HepG2 (cell line): ENCODE measurements around the gene KIRREL3. TPM values are rescaled to one million over a fixed set of nuclear protein-coding genes. Genes with fewer than 3 reads are reported as not detected.

Experiments
- AKAP8 ChIP-seq: sonication (generic); formaldehyde crosslinking; IDR thresholded peaks from 2 replicates; pipeline ENCODE4 v1.5.1; 2020; ENCODE audit warnings: mild to moderate bottlenecking, missing genetic modification reagents
- ATAD3A ChIP-seq: sonication (generic); formaldehyde crosslinking; IDR thresholded peaks from 2 replicates; pipeline ENCODE4 v1.4.0; 2020; ENCODE audit warnings: missing genetic modification reagents
- HOXA7 ChIP-seq: sonication (generic); formaldehyde crosslinking; IDR thresholded peaks from 2 replicates; pipeline ENCODE4 v1.8.1; 2022; ENCODE audit warnings: mild to moderate bottlenecking, missing genetic modification reagents, moderate library complexity
- SMAD3 ChIP-seq: sonication (generic); formaldehyde crosslinking; IDR thresholded peaks from 2 replicates; pipeline ENCODE4 v1.4.0; 2020; ENCODE audit warnings: missing genetic modification reagents
- TEAD2 ChIP-seq: sonication (generic); formaldehyde crosslinking; IDR thresholded peaks from 2 replicates; pipeline ENCODE4 v1.9.0; 2021; ENCODE audit warnings: missing genetic modification reagents
- ZNF207 ChIP-seq: fragments of 450-650 bp; IDR thresholded peaks from 2 replicates; pipeline ENCODE4 v1.6.1; 2016; ENCODE audit warnings: antibody characterized with exemption, borderline replicate concordance
- ZNF235 ChIP-seq: sonication (generic); formaldehyde crosslinking; IDR thresholded peaks from 2 replicates; pipeline ENCODE4 v1.8.1; 2023; ENCODE audit warnings: mild to moderate bottlenecking, missing genetic modification reagents, borderline replicate concordance
- ZNF609 ChIP-seq: sonication (generic); formaldehyde crosslinking; IDR thresholded peaks from 2 replicates; pipeline ENCODE4 v1.4.0; 2020; ENCODE audit warnings: mild to moderate bottlenecking, missing genetic modification reagents, borderline replicate concordance
- ZNF780A ChIP-seq: sonication (generic); formaldehyde crosslinking; IDR thresholded peaks from 2 replicates; pipeline ENCODE4 v1.8.0; 2022; ENCODE audit warnings: mild to moderate bottlenecking, missing genetic modification reagents, moderate library complexity
- polyA plus RNA-seq, 8 experiments: library from polyadenylated mRNA; depleted of rRNA in 3 of 8; stranded (reverse) in 7 of 8; unstranded in 1 of 8; fragments of >200 nt; fragmentation: Illumina TruSeq in 4 of 8; extraction: Trizol in 4 of 8; gene quantifications; 2 replicates each; pipeline versions ENCODE4 v1.2.1 to v1.2.3, GENCODE V29; 2011 to 2016; ENCODE audit warnings: low read depth in 4 of 8, missing spikeins in 1 of 8, mixed read lengths in 1 of 8; ENCODE audit not compliant: insufficient read depth in 1 of 8
- total RNA-seq, 5 experiments: library from RNA; depleted of rRNA; stranded (reverse); fragments of >200 nt; fragmentation: Illumina TruSeq; extraction: Trizol; gene quantifications; 2 replicates each; pipeline ENCODE4 v1.2.3, GENCODE V29; 2016; ENCODE audit warnings: low read depth in 1 of 5
- TF ChIP-seq, protein P1 (sequence below): sonication (generic); formaldehyde crosslinking; IDR thresholded peaks from 2 replicates; pipeline ENCODE4 v1.5.1; 2020; ENCODE audit warnings: mild to moderate bottlenecking, missing genetic modification reagents, borderline replicate concordance

The KIRREL3 gene
- total and polyA plus RNA-seq, 2 of the 13 experiments (the other 11 are each of a cell fraction or from before 2014, with no cell fraction given), result not detected

DNA sequence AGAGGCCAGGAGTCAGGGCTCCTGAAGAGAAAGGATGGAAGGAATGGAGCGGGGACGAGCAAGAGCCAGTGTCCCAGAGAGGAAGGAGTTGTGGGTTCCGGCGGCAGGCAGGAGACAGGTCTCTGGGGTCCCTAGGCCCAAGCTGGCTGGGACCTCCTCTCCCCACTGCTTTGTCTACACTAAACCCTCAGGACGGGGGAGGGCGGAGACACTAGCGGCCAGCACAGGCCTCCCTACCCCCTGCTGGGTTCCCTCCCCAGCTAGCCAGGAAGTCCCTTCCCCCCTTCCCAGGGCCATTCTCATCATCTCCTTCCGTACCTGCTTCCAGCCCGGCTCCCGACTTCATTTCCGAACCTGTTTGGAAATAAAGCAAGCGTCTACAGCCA lies 565.6 kb downstream of the KIRREL3 start (continued):
- TF ChIP-seq, protein P1, sequence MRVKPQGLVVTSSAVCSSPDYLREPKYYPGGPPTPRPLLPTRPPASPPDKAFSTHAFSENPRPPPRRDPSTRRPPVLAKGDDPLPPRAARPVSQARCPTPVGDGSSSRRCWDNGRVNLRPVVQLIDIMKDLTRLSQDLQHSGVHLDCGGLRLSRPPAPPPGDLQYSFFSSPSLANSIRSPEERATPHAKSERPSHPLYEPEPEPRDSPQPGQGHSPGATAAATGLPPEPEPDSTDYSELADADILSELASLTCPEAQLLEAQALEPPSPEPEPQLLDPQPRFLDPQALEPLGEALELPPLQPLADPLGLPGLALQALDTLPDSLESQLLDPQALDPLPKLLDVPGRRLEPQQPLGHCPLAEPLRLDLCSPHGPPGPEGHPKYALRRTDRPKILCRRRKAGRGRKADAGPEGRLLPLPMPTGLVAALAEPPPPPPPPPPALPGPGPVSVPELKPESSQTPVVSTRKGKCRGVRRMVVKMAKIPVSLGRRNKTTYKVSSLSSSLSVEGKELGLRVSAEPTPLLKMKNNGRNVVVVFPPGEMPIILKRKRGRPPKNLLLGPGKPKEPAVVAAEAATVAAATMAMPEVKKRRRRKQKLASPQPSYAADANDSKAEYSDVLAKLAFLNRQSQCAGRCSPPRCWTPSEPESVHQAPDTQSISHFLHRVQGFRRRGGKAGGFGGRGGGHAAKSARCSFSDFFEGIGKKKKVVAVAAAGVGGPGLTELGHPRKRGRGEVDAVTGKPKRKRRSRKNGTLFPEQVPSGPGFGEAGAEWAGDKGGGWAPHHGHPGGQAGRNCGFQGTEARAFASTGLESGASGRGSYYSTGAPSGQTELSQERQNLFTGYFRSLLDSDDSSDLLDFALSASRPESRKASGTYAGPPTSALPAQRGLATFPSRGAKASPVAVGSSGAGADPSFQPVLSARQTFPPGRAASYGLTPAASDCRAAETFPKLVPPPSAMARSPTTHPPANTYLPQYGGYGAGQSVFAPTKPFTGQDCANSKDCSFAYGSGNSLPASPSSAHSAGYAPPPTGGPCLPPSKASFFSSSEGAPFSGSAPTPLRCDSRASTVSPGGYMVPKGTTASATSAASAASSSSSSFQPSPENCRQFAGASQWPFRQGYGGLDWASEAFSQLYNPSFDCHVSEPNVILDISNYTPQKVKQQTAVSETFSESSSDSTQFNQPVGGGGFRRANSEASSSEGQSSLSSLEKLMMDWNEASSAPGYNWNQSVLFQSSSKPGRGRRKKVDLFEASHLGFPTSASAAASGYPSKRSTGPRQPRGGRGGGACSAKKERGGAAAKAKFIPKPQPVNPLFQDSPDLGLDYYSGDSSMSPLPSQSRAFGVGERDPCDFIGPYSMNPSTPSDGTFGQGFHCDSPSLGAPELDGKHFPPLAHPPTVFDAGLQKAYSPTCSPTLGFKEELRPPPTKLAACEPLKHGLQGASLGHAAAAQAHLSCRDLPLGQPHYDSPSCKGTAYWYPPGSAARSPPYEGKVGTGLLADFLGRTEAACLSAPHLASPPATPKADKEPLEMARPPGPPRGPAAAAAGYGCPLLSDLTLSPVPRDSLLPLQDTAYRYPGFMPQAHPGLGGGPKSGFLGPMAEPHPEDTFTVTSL (CRISPR knock-in tag), result no peak
- TF ChIP-seq ZNF609 (CRISPR knock-in tag) (no peak), ATAD3A (CRISPR knock-in tag) (no peak), AKAP8 (no peak), ZNF780A (CRISPR knock-in tag) (no peak), TEAD2 (no peak), ZNF235 (CRISPR knock-in tag) (no peak), ZNF207 (no peak), HOXA7 (no peak), SMAD3 (CRISPR knock-in tag) (no peak)
